HG03039 (cell line): ENCODE data around the gene ZNF652.
A peak's percentile ranks its signal among the peaks of the same experiment; 100 is the strongest.
"Not testable (repeated sequence)": the region's sequence is repeated elsewhere in the genome, so short reads cannot be mapped to it uniquely, and the experiment has no call there.

Experiments
- ATAC-seq: cut with Tn5 transposase; IDR thresholded peaks from one replicate; pipeline ENCODE4 v1.9.1; 2021; ENCODE audit warnings: mild to moderate bottlenecking, moderate library complexity; ENCODE audit not compliant: unreplicated experiment

Gene ZNF652

DNA sequence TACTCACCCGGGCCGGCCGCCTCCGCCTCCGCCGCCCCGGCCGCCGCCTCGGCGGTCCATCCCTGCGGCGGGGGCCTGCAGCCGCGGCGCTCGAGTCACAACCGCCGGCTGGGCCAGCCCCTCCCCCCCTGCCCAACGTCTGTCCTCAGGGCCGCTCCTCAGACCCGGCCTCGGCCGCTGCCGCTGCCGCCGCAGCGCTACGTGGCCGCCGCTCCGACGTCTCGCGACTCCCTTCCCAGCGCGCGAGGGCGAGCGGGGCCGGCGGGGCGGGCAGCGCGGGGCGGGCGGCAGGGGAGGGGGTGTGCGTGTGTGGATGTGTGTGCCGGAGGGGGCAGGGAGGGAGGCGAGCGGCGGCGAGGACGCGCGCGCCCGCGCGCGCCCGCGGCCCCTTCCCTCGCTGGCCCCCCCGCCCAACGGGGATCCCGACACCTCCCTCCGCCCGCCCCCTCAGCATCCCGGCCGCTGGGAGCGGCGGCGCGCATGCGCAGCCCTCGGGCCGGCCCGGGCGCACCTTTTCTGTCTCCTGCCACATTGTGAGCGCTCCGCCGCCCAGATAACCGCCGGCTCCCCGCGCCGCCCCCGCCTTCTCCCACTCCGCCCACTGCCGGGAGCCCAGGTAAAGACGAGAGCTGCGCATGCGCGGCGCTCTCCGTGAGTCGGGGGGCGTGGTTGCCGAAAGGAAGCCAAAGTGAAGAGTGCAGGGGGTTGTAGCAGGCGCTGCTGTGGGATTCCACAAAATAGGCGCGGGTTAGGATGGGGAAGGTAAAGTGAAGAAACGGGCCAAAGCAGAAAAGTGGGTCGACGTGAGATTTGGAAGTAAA is at the start of gene ZNF652:
ZNF652 (minus strand) TSS at position 349 of the 821 bp plus-strand sequence. CDS start 44,525 bp downstream, outside the sequence.
- peak; percentile 52 for ATAC-seq

DNA sequence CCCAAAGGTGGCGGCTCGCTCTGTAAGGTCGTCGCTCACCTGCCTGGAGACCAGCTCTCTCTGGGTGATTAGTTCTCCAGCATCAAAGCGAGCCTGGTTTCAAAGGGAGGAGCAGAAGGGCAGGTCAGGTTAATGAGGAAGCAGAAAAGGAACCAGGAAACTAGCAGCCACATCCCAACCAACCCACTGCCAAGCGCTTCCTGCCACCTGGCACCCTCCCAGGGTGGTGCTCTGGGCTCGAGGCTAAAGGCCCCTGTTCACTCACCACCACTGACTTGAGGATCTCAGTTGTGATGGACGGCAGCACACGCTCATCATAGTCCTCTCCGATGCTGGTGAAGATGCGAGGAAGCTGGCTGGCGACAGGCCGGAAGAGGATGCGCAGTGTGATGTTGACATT is 47.0 kb upstream of the ZNF652 start:
- no peak for ATAC-seq

DNA sequence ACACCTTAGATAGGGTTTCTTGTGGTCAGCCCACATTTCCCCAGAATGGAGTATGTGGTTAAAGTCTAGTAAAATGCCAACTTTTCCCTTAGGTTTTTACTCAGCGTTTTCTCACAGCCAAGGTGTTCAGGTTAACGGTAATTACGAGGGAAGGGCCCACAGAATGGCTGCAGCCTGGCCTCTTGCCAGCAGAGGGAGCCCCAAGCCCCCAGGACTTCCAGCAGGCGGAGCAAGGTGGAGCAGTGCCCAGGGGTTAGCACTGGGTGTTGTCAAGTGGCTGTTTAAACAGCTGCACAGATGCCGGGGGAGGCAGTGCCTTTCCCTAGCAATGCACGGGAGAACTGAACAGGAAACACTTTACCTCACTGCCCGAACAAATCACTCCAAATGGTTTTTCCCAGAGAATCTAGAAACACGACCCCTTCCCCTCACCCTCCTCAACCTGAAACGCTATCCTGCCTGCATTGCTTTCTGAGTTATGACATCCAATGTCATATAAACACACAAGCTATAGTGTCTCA is 46.0 kb upstream of the ZNF652 start:
- ATAC-seq = peak; percentile 50

DNA sequence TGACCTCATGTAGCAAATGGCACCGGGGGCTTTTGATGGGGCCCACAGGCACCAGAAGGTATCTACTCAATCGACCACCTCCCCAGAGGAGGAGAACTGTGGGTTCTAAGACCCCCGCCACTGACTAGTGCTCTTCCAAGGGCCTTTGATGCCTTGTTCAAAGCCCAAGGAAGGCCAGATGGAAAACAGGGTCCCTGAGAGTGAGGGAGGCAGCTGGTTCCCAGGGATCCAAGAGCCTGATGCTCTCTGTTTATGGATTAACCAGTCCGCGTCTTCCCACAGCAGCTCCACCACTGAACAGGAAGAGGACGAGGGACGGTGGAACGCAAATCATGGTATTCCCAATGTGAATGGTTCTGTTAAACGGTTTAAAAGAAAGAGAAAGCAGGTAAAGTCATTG is 45.0 kb upstream of the ZNF652 start:
- no peak for ATAC-seq

DNA sequence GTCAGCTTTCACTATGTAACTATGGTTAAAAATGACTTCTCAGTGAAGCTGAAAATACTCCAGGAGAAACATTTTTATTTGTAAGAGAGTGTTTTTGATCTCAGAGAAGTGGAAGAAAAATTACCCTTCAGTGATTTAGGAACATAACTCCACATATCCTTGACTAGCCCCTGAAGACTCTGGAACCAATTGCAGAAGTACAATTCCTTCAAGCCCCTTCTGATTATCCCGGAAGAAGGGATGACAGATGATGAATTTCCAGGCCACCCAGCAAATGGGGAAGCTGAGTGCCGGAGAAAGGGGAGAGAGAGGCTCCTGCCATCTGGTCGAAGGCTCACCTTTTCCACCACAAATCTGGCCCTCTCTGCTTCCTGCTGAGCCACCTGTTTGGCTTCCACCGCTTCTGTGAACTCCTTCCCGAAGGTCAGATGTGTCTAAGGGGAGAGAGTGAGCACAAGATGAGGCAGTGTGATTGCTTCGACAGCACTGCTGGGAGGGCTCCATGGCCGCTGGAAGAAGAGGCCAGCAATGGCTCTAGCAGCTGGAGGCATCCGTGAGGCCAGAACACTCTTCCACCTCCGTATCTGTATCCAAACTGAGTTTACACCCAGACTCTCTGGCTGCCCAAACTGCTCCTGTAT is 44.5 kb upstream of the ZNF652 start:
- ATAC-seq = no peak

DNA sequence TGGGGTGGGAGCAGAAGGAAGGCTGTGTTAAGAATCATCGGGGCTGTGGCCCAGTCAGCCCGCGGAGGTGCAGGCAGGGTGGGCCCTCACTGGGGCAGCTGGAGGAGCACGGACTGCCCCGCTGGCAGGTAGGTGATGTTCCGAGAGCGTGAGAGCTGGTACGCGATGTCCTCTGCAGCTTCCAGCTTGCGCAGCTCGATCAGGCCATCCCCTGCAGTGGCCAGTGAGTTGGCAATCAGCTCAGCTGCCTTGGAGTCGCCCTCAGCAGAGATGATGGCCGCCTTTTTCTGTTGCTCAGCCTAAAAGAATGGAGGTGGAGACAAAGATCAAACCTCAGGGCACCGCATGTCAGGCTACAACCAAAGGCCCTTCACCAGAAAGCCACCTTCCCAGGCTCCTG is 42.9 kb upstream of the ZNF652 start:
- ATAC-seq = no peak

DNA sequence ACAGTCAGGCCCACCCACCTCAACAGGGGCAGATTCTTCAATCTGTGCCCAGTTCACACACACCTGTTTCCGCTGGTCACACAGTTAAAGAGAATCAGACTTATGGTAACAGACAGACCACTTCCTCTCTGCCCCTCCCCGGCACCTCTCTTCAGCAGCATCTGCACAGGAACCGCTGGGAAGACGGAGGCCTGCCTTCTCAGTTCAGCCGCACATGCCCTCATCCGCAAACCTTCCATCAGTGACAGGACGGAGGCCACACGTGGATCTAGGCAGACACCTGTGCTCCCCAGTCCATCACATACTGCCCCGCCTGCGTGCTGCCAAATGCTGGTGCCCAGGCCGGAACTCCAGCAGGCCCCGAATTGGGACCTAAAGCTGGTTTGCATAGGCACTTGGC is 42.3 kb upstream of the ZNF652 start:
- ATAC-seq = no peak

DNA sequence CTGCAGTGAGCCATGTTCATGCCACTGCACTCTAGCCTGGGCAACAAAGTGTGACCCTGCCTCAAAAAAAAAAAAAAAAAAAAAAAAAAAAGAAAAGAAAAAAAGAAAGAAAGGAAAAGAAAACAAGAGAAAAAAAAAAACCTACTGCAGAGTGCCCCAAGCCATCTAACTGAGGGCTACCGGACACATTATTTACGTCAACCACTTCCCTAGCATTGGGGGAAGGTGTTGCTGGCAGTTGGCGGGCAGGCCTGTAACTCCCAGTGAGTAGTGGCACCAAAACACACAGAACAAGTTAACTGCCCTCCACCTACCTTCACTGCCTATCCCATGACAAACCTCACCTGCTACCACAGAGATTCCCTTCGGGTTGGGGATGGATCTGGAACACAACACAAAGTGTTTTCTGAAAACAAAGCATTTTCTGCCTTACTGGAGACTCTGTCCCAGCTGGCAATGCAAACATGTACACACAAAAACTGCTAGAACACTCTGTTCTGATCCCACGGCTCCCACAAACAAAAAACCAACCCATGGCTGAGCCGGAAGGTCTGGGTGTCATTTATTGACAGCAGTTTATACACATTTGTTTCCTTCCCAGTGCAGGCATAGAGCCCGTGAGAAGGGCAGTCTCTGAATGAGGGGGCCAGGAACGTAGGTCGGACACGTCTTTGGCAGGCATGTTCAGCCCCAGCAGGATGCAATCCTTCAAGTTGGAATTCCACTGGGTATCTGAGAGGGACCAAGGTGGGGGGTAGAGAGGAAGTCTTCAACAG is 41.7 kb upstream of the ZNF652 start:
- ATAC-seq = no peak

DNA sequence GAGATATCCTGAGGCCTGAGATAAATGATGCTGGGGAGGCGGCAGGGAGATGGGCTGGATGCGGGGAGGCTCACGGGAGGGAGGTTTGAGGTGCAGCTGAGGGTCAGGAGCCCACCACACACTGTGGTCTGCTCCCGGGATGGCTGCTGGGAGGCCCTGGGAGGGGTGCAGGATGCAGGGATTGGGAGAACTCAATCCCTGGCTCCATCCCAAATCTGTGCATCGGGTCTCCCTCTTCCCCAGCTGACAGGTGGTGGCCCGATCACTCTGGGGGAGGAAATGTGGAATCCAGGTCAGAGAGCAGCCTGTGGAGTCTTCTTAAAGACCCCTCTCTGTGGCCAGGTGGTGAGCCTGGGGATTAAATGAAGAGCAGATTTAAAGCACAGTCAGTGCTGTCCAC is 40.7 kb upstream of the ZNF652 start:
- no peak for ATAC-seq

DNA sequence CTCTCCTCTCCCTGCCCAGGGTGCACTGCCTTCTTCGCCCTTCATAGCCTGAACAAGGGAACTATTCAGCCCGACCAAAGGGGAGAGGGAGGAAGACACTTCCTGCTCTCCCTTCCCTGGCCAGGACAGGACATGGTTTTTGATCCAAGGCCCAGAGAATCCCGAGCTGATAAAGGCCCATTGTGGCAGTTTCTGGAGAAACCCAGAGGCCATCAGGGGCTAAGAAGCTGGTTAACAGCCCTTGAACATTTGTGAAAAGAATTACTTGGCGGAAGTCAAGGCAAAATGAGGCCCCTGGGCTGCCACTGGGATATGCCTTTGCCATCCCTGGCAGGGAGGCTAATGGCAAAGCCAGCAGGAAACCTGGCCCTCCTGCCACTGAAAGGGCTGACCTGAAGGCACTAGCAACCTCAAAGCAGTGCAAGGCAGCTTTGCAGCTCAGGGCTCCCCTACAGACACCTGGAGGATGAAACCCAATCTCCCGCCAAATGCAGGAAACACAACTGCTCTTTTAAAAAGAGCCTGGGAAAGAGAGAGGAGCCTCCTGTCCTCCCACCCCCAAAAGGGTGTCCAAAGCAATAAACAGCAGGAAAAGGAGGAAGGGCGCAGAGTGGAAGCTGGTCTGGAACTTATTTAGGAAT is 40.0 kb upstream of the ZNF652 start:
- ATAC-seq = no peak

DNA sequence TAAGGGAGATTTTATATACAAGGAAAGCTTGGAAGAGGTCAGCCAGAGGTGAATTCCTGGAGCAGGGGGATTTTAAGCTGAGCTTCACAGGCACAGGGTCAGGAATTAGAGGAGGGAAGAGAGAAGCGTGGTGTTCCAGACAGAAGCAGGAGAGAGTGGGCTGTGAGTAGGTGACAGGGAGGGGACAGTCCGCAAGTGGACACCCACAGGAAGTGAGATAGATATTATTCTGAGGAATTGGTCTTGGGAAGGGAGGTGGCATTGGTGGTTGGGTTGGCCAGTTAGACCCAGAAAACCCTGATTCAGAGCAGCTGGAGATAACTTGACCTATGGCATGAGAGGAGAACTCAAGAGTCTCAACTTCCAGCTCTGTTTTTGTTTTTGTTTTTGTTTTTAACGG is 37.9 kb upstream of the ZNF652 start:
- ATAC-seq = no peak

DNA sequence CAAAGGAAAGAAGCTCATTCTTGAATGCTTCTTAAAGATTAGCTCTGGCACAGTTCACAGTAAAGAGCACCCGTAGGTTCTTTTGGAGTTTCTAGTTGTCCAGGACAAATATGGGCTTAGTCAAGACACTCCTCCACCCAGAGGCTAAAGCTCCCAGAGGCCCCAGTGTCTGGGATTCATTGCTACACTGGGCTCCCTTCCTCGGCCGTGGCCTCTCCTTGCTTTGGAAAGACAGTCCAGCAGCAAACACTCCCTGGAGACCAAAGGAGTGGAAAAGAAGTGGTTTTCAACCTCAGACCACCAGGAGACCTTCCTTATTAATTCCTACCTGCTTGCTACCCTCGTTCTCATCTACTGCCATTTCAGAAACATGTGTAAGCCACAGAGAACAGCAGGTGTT is 35.5 kb upstream of the ZNF652 start:
- ATAC-seq = no peak

DNA sequence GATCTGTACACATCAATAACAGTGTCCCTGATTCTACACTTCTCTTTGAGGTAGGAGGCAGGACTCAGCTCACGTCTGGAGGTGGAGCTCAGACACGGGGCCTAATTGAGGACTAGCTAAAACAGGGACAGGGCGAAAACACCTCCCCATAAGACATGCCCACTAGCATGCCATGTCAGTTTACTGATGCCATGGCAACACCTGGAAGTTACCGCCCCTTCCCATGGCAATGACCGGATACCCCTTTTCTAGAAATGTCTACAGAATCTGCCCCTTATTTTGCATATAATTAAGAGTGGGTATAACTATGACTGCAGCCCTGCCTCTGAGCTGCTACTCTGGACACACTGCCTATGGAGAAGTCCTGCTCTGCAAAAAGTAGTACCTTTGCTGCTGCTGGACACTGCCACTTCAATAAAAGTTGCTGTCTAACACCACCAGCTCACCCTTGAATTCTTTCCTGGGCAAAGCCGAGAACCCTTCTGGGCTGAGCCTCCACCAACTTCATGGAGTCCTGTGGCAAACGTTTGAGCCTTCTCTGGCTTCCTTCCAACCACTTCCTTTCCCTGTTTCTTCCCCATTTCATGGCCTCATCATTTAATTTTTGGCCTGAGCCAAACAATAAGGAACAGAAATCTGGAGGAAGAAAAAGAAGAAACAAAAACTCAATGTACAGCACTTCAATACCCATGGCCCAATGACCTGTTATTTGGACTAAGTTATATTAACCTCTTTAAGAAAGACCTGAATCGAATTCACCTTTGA is 31.6 kb upstream of the ZNF652 start:
- ATAC-seq = no peak

DNA sequence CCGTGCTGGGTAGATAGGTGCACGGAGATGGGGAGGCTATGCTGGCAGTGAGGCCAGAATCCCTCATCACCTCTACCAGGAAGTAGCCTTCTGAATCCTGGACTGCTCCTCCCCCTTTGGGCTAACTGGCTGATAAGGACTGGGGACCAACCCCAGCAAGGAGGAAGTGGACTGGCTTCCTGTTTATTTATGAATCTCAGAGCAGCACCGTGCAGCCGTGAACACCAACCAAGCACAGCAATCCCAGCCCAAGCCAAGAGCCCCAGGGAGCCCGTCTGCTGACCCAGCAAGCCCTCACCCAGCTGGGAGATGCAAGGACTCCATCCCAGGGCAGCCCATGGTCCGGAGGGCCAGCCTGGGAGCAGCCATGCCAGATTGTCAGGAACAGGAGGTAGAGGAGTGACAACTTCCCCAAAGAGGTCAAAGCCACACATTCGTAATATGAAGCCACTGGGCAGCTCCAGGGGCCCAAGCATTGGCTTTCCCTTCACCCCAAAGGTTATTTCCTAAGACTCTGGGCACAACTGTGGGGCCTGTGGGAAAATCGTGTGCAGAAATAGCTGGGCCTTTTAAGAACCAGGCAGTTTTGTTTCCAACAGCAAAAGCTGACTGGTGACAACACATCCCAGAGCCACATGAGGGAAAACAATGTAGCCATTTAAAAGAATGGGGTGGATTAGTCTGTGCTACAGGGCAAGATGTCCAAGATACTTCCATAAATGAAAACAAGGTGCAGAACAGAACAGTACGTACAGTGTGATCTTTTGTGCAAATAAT is 28.7 kb upstream of the ZNF652 start:
- ATAC-seq = no peak

DNA sequence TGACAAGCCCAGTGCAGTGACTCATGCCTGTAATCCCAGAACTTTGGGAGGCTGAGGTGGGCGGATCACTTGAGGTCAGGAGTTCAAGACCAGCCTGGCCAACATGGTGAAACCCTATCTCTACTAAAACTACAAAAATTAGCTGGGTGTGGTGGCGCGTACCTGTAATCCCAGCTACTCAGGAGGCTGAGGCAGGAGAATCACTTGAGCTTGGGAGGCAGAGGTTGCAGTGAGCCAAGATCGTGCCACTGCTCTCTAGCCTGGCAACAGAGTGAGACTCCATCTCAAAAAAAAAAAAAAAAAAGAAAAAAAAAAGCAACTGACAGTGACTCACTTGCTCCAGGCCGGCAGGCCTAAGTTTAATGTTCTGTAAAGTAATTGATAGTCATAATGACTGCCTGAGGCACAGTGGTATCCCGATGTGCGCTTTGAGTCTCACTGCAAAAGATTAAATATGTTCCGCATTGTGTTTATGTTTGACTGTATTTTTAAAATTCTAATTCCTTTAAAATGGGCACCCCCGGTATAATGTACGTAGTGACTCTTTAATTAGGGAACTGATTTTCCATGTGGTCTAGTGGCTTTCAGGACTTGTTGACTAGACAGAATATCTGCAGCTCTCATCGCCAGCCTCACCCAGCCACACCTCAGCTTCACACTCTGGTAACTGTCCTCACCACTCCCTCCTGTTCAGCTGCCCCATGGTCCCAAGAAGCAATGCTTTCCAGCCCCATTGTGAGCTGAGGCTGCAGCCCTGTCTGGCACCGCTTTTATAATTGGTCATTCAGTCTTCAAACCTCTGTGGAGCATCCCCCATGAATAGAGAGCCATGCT is 27.7 kb upstream of the ZNF652 start:
- ATAC-seq = not testable (repeated sequence)

DNA sequence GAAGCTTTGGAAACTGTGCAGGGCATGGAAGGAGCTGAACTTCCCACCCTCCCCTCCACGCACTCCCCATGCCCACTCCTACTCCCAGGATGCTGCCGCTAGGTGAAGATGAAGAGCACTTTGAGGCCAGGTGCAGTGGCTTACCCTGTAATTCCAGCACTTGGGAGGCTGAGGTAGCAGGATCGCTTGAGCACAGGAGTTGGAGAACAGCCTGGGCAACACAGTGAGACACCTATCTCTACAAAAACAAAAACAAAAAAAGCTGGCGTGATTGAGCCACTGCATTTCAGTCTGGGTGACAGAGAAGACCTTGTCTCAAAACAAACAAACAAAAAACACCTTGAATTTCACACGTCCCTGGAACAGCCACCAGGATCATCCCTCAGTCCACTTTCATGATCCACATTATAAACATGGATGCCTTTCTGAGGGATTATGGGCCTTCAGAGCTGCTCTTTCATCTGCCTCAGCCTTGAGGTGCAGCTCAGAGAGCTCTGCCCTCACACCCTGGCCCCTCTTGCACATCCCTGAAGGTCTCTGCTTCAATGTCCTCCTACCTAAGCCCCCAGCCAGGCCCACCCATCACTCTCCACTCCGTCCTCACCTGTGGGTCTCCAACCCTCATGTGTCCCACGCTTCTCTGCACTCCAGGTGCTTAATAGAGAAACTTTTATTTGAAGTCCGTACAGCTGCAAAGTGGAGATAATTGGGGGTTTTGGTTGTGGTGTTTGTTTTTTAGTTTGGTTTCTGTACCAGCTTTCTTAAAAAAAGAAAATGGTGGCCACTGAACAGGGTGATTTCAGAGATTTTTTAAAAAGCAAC is 26.9 kb upstream of the ZNF652 start:
- ATAC-seq = no peak

DNA sequence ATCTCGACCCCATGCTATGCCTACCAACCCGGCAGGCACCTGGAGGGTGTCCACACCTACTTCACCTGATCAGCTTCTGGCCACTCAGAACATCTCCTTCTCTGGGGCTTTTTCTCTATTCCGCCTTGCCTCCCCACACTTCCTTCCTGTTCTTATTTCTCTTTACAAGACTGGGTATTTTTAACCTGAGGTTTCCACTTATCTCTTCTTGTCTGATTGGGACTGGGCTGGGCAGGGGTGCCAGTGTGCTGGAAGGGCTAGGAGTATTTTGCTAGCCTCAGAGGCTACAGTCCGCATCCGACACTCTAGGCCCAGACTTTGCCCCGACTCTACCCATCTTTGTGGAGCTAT is 26.2 kb upstream of the ZNF652 start:
- no peak for ATAC-seq
